ENCODE results near the gene GRIK4.

The GRIK4 gene

GRCh38 chr11:120714438-120714837 is 202.9 kb downstream of the GRIK4 start:
- no peak for DNase-seq

GRCh38 chr11:120715239-120715638 is 203.7 kb downstream of the GRIK4 start:
- no peak for DNase-seq

GRCh38 chr11:120717042-120717441 is 205.5 kb downstream of the GRIK4 start:
- no peak for DNase-seq

- DNase-seq: no peak
These were observed 206.1 kb downstream of the GRIK4 start for GRCh38 chr11:120717623-120718022.

GRCh38 chr11:120718171-120718570 is 206.6 kb downstream of the GRIK4 start:
- DNase-seq: no peak

GRCh38 chr11:120719348-120719747 is 207.8 kb downstream of the GRIK4 start:
- no peak for DNase-seq

- no peak for DNase-seq
These were observed 209.2 kb downstream of the GRIK4 start for GRCh38 chr11:120720760-120721159.

- no peak for DNase-seq
These were observed 211.0 kb downstream of the GRIK4 start for GRCh38 chr11:120722524-120722923.

- DNase-seq: no peak
These were observed 212.2 kb downstream of the GRIK4 start for GRCh38 chr11:120723751-120724150.

- DNase-seq: no peak
These were observed 216.2 kb downstream of the GRIK4 start for GRCh38 chr11:120727752-120728151.

- no peak for DNase-seq
These were observed 223.5 kb downstream of the GRIK4 start for GRCh38 chr11:120735035-120735434.

GRCh38 chr11:120738516-120739046 is 227.0 kb downstream of the GRIK4 start:
- DNase-seq: no peak

GRCh38 chr11:120739780-120740179 is 228.2 kb downstream of the GRIK4 start:
- DNase-seq: no peak

- DNase-seq: no peak
These were observed 228.8 kb downstream of the GRIK4 start for GRCh38 chr11:120740380-120740779.

GRCh38 chr11:120744016-120744994 is 232.8 kb downstream of the GRIK4 start:
- no peak for DNase-seq

GRCh38 chr11:120746376-120746775 is 234.8 kb downstream of the GRIK4 start:
- DNase-seq: no peak

GRCh38 chr11:120746836-120747609 is 235.5 kb downstream of the GRIK4 start:
- DNase-seq: no peak

- DNase-seq: no peak
These were observed 236.6 kb downstream of the GRIK4 start for GRCh38 chr11:120747850-120748814.

GRCh38 chr11:120749395-120749794 is 237.8 kb downstream of the GRIK4 start:
- DNase-seq: no peak

GRCh38 chr11:120750647-120751549 is 239.3 kb downstream of the GRIK4 start:
- no peak for DNase-seq

GRCh38 chr11:120751550-120751949 is 240.0 kb downstream of the GRIK4 start:
- no peak for DNase-seq
